NB4 (cell line): ENCODE results near the gene EPB41L2.

ENCODE experiments used
- CTCF ChIP-seq: IDR thresholded peaks from one replicate; pipeline ENCODE4 v1.5.1; 2012; ENCODE audit warnings: low read depth, low read length
- MYC ChIP-seq: IDR thresholded peaks from 2 replicates; pipeline ENCODE4 v1.6.1; 2011; ENCODE audit warnings: low read depth, low read length

- no peak for TF ChIP-seq CTCF
- no peak for TF ChIP-seq MYC
Observed at GRCh38 chr6:130978660-130979396, 84.2 kb downstream of the EPB41L2 start.
